ENCODE data around the gene MAP6. TPM values are rescaled to one million over a fixed set of nuclear protein-coding genes. Genes with fewer than 3 reads are reported as not detected.
A peak's percentile ranks its signal among the peaks of the same experiment; 100 is the strongest.

Gene MAP6
- total RNA-seq, 2 experiments from 2014 or later = not detected

DNA sequence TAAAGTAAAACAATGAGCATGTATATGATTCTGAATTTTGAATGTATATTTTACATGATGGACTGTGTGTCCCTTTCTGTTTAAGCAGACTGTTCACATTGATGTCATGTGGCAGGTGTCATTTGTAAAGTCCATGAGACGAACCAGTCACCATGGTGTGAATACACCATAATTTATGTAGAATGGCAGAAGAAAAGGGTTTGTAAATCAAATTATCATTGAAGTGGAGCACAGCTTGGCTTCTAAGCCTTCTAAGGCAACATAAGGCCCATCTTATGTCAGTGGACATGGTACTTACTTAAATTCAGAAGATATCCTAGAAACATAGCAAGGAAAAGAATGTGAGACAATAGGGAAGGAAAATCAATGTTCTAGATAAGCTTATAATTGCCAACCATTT, 4.4 kb downstream of the MAP6 start:
- H3K36me3 Mint-ChIP-seq (ENCODE audit: low read depth) = no peaks in the 10 kb centered on the region
- peaks cover 11% of the 10 kb centered on the region for H3K4me1 Mint-ChIP-seq (ENCODE audit: low read depth)
- H3K27me3 Mint-ChIP-seq (ENCODE audit: low read depth) = peaks cover 59% of the 10 kb centered on the region
- no peaks in the 10 kb centered on the region for H3K9me3 Mint-ChIP-seq (ENCODE audit: insufficient read depth)
- H3K4me3 Mint-ChIP-seq = no peak overlapping the region
- ChIA-PET POLR2A (no interaction called here), CTCF (interaction anchor here (1.2 to 1.7 kb wide), 3 partner anchors 13 to 42 kb away, joined by 3 to 5 read pairs (median 3); no protein-coding TSS in a partner anchor)
- ATAC-seq (no peak), DNase-seq (no peak)
- H3K27ac Mint-ChIP-seq = no peak overlapping the region

DNA sequence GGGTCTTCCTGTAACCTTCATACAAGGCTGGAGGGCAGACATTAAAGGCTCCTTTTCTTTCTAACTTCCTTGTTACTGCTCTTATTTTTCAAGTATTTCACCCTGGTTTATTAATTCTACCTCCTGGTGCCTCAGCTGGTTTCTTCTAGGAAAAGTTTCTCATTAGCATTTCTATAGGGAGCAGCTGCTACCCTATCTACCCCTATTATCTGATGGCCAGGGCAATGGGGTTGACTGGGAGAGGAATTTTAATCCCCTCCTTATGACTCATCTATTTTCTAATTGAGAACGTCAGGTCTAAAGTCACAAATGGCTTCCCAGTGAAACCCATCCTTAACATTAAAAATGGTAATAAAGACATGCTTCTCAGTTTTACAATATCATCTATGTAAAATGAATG, 5.0 kb downstream of the MAP6 start:
- DNase-seq = no peak
- no peak for ATAC-seq
- ChIA-PET CTCF (interaction anchor here (1.2 to 1.4 kb wide), 2 partner anchors 13 to 42 kb away, joined by 3 read pairs; no protein-coding TSS in a partner anchor), POLR2A (no interaction called here)
- Mint-ChIP-seq H3K9me3 (ENCODE audit: insufficient read depth) (no peaks in the 10 kb centered on the region), H3K27ac (no peak overlapping the region), H3K4me1 (ENCODE audit: low read depth) (peaks cover 8% of the 10 kb centered on the region), H3K36me3 (ENCODE audit: low read depth) (no peaks in the 10 kb centered on the region), H3K4me3 (no peak overlapping the region), H3K27me3 (ENCODE audit: low read depth) (peaks cover 55% of the 10 kb centered on the region)

DNA sequence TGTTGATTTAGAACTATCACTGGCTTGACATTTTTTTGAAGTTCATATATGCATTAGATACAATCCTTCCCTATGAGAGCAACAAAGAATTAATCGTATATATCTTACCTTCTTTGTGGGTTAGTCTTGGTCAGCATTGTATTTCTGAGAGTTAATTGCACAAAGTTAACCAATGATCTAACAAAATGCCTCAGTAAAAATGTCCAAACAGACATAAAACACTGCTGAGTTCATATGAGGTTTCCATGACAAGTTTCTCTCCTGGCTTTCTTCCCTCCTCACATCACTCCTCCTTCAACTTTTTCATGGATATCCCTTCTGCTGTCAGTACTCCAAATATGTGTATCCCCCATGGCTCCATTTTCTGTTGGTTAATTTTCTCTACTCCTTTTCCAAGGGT, 9.0 kb downstream of the MAP6 start:
- H3K36me3 Mint-ChIP-seq (ENCODE audit: low read depth) = no peaks in the 10 kb centered on the region
- no peaks in the 10 kb centered on the region for H3K9me3 Mint-ChIP-seq (ENCODE audit: insufficient read depth)
- H3K27me3 Mint-ChIP-seq (ENCODE audit: low read depth) = peaks cover 41% of the 10 kb centered on the region
- CTCF ChIA-PET = interaction anchor here (0.9 kb wide), 1 partner anchor 37 kb away, joined by 3 read pairs; no protein-coding TSS in a partner anchor
- DNase-seq = no peak
- peaks cover 3% of the 10 kb centered on the region for H3K4me1 Mint-ChIP-seq (ENCODE audit: low read depth)
- POLR2A ChIA-PET = no interaction called here
- no peak overlapping the region for H3K4me3 Mint-ChIP-seq
- ATAC-seq = no peak
- H3K27ac Mint-ChIP-seq = no peak overlapping the region

DNA sequence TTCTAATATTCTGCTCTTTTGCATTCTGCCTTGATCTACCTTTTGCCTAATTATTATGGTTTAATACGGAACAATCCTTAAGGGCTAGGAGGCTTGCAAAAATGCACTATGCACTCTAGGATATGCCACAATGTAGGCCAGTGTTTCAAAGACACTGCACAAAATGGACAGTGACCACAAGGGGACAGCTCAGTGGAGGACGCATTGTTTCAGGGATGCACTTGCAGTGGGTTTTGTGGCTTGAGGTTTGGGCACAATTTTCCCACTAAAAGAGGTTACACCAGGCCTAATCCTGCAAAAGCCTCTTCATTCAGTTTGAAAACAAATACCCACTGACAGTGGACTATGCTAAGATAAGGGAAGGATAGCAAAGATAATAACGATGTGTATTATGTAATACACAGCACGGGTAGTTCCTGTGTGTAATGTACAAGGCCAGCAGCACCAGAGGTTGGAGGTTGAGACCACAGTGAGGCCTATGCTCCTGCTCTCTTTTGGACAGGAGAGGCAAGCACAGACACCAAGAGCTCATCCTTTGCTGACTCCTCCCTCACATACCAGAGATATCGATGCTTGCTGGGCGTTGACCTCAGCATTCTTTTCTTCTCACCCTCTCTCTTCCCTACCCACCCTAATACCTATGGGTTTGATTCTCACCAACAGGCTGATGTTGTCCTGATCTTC, 12.7 kb downstream of the MAP6 start:
- POLR2A ChIA-PET = no interaction called here

DNA sequence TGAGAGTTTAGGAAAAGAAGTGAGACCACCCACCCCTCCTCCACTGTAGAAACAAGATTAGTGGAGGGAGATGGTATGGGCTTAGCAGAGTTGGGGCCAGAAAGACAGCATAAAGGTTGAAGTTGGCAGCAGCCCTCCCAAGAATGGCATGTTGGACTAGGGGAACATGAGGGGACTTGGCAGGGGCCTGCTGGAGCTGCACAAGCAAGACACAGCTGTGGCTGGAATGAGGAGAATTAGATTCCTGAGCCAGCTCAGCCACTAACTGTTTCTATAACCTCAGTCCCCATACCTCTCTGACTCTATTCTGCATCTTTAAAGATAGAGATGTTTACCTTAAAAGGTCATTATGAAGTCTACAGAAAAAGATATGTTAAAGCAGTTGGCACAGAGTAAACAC, 13.2 kb downstream of the MAP6 start:
- no peak overlapping the region for H3K27ac Mint-ChIP-seq
- H3K36me3 Mint-ChIP-seq (ENCODE audit: low read depth) = no peaks in the 10 kb centered on the region
- peaks cover 37% of the 10 kb centered on the region for H3K27me3 Mint-ChIP-seq (ENCODE audit: low read depth)
- DNase-seq (peak; percentile 14), ATAC-seq (no peak)
- ChIA-PET POLR2A (no interaction called here), CTCF (no interaction called here)
- H3K4me3 Mint-ChIP-seq = no peak overlapping the region
- H3K9me3 Mint-ChIP-seq (ENCODE audit: insufficient read depth) = no peaks in the 10 kb centered on the region
- peaks cover 10% of the 10 kb centered on the region for H3K4me1 Mint-ChIP-seq (ENCODE audit: low read depth)

More for the DNA sequence above, 12.7 kb downstream of the MAP6 start:
- peaks cover 10% of the 10 kb centered on the region for H3K4me1 Mint-ChIP-seq (ENCODE audit: low read depth)
- ATAC-seq = no peak
- no peaks in the 10 kb centered on the region for H3K36me3 Mint-ChIP-seq (ENCODE audit: low read depth)
- H3K9me3 Mint-ChIP-seq (ENCODE audit: insufficient read depth) = no peaks in the 10 kb centered on the region
- peaks cover 33% of the 10 kb centered on the region for H3K27me3 Mint-ChIP-seq (ENCODE audit: low read depth)
- peak; percentile 9 for DNase-seq
- CTCF ChIA-PET = no interaction called here
- no peak overlapping the region for H3K4me3 Mint-ChIP-seq
- H3K27ac Mint-ChIP-seq = no peak overlapping the region

DNA sequence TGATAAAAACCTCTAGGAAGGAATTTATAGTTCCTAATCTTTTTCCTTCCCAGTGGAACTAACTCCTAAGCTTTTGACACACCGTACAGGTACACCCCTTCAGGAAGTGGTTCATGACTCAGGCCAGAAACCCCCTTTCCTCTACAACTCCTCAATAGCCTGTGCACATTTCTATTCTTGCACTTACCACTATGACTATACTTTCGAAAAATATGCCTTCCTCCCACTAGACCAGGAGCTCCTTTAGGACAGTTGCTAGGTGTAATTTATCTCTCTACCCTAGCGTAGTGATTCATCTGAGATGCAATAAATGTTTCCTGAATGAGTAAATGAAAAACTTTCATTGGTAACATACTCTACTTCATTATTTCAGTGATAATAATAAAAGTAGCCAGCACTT, 14.5 kb downstream of the MAP6 start:
- H3K36me3 Mint-ChIP-seq (ENCODE audit: low read depth) = no peaks in the 10 kb centered on the region
- DNase-seq = no peak
- H3K4me1 Mint-ChIP-seq (ENCODE audit: low read depth) = peaks cover 10% of the 10 kb centered on the region
- no peak overlapping the region for H3K4me3 Mint-ChIP-seq
- ATAC-seq = no peak
- CTCF ChIA-PET = no interaction called here
- POLR2A ChIA-PET = interaction anchor here (0.7 kb wide), 1 partner anchor 170 kb away, joined by 3 read pairs; no protein-coding TSS in a partner anchor
- no peak overlapping the region for H3K27ac Mint-ChIP-seq
- H3K9me3 Mint-ChIP-seq (ENCODE audit: insufficient read depth) = no peaks in the 10 kb centered on the region
- H3K27me3 Mint-ChIP-seq (ENCODE audit: low read depth) = peaks cover 29% of the 10 kb centered on the region

DNA sequence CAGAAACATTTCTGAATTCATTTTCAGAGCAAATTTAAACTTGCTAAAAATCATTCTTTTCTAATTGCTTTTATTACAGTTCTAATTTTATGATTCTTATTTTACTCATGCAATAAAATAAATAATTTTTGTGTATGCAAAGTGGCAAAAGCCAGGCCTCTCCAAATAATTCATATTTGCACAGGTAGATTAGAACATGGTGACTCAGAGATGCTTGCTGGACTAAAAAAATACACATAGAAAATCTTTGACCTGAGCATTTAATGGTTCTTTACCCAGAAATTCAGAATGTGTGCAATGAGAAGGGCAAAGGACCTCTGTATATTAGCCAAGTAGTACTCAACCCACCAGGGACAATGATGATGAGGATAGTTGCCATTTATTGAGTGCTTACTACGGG, 15.3 kb downstream of the MAP6 start:
- CTCF ChIA-PET = no interaction called here
- no peak overlapping the region for H3K27ac Mint-ChIP-seq
- peaks cover 25% of the 10 kb centered on the region for H3K27me3 Mint-ChIP-seq (ENCODE audit: low read depth)
- DNase-seq = no peak
- no peaks in the 10 kb centered on the region for H3K9me3 Mint-ChIP-seq (ENCODE audit: insufficient read depth)
- no peak for ATAC-seq
- POLR2A ChIA-PET = no interaction called here
- no peak overlapping the region for H3K4me3 Mint-ChIP-seq
- peaks cover 10% of the 10 kb centered on the region for H3K4me1 Mint-ChIP-seq (ENCODE audit: low read depth)
- H3K36me3 Mint-ChIP-seq (ENCODE audit: low read depth) = no peaks in the 10 kb centered on the region

DNA sequence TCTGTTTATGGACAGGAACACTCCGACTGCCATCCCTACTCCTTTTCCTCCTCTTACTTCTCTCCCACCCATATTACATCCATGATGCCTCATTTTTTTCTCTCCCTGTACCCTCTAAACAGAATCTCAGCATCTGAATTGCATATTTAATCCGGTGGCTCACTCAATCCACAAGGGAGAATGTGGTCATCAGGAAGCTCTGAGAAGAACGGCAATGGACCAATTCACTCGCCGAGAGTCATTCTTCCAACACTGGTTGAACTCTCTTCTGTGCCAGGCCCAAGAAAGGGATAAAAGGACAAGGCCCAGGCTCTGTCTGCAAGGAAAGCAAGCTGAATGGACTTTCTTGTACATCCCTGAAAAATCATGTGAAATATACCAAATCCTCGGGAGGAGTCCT, 15.9 kb downstream of the MAP6 start:
- POLR2A ChIA-PET = no interaction called here
- Mint-ChIP-seq H3K4me3 (no peak overlapping the region), H3K27ac (no peak overlapping the region), H3K36me3 (ENCODE audit: low read depth) (no peaks in the 10 kb centered on the region), H3K9me3 (ENCODE audit: insufficient read depth) (no peaks in the 10 kb centered on the region), H3K27me3 (ENCODE audit: low read depth) (peaks cover 20% of the 10 kb centered on the region), H3K4me1 (ENCODE audit: low read depth) (peaks cover 10% of the 10 kb centered on the region)
- DNase-seq = no peak
- ATAC-seq = no peak
- CTCF ChIA-PET = interaction anchor here (0.6 to 1.1 kb wide), 2 partner anchors 53 to 696 kb away, joined by 3 read pairs; no protein-coding TSS in a partner anchor

DNA sequence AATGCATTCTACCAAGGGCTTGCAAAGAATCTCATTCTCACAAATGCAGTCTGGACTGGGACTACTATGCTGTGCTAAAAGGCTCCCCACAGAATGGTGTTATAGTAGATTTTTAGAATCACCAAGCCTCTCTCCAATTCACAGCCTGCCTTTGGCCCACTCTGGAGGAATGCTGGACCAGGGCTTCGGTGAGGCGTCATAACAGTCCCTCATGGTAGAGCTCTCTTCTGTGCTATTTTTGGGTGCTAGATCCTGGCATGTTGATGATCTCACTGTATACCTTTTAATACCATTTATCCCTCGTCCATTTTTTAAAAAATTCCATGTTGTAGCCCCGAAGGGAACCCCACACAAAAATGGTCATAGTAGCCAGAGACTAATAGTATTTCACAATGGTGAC, 17.6 kb downstream of the MAP6 start:
- Mint-ChIP-seq H3K36me3 (ENCODE audit: low read depth) (no peaks in the 10 kb centered on the region), H3K9me3 (ENCODE audit: insufficient read depth) (no peaks in the 10 kb centered on the region), H3K27ac (no peak overlapping the region), H3K4me1 (ENCODE audit: low read depth) (peaks cover 10% of the 10 kb centered on the region), H3K4me3 (no peak overlapping the region), H3K27me3 (ENCODE audit: low read depth) (peaks cover 18% of the 10 kb centered on the region)
- no peak for DNase-seq
- POLR2A ChIA-PET = no interaction called here
- no peak for ATAC-seq
- CTCF ChIA-PET = interaction anchor here (1.2 to 2.1 kb wide), 2 partner anchors 12 to 14 kb away, joined by 3 to 5 read pairs; no protein-coding TSS in a partner anchor

DNA sequence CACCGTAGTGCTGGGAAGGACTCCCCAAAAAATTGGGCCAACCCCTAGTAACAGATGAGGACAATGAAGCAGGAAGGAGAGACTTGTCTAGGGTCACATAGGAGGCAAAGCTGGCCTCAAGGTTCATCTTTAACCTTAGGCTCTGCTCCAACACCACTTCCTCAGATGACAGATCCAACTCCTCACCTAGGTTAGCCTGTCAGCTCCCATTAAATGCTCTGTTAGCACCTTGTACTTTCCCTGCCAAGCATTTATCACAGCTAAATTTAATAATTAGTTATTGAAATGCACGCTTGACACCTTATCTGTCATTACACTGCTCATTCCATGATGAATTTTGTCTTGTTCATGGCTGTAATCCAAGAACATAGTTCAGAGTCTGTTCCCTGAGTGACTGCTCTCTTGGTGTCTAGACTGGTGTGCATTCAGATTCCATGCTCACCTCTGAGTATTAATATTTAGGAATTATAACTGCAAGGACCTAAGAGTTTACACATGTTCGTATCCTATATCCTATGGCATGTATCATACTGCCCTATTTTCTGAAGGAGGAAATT, 18.6 kb downstream of the MAP6 start:
- Mint-ChIP-seq H3K27ac (no peak overlapping the region), H3K4me1 (ENCODE audit: low read depth) (peaks cover 10% of the 10 kb centered on the region), H3K4me3 (no peak overlapping the region), H3K9me3 (ENCODE audit: insufficient read depth) (no peaks in the 10 kb centered on the region), H3K36me3 (ENCODE audit: low read depth) (no peaks in the 10 kb centered on the region), H3K27me3 (ENCODE audit: low read depth) (peaks cover 21% of the 10 kb centered on the region)
- CTCF ChIA-PET = interaction anchor here (1.2 kb wide), 1 partner anchor 13 kb away, joined by 3 read pairs; no protein-coding TSS in a partner anchor
- POLR2A ChIA-PET = no interaction called here
- DNase-seq (no peak), ATAC-seq (no peak)

DNA sequence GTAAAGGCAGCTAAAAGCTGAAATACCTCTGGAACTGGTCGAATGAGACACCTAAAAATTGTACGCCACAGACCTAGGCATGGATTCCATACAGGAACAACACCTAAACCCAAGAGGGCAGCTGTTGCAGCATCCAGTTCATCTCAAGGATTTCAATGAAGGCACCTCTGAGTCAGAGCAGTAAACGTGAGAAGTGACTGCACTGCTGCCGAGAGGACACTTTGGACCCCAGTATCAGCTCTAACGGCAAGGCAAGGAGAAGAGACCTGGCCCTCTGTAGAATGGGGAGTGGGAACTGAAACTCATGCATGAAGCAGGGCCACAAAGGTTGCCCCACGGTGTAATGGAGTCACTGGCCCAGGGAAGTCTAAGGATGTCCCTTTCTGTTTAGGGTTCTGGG, 23.9 kb downstream of the MAP6 start:
- Mint-ChIP-seq H3K9me3 (ENCODE audit: insufficient read depth) (no peaks in the 10 kb centered on the region), H3K27ac (no peak overlapping the region), H3K4me3 (no peak overlapping the region), H3K4me1 (ENCODE audit: low read depth) (no peaks in the 10 kb centered on the region), H3K27me3 (ENCODE audit: low read depth) (peaks cover 26% of the 10 kb centered on the region), H3K36me3 (ENCODE audit: low read depth) (no peaks in the 10 kb centered on the region)
- ATAC-seq (no peak), DNase-seq (no peak)
- ChIA-PET CTCF (interaction anchor here (1.6 kb wide), 1 partner anchor 61 kb away, joined by 5 read pairs; no protein-coding TSS in a partner anchor), POLR2A (no interaction called here)

DNA sequence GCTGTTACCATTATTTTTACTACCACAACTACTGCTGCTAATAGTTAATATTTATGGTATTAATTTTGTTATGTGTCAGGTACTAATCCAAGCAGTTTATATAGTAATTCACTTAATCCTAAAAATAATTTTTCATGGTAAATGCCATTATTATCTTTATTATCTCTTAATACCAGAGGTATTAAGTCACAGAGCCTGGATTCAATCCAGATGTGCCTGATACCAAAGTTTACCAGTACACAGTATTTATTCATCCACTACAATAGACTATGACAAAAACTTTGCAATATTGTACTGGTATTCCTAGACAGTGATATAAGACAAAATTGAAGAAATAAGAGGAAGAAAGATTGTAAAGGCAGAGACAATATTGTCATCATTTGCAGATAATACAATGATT, 24.5 kb downstream of the MAP6 start:
- POLR2A ChIA-PET = no interaction called here
- no peak overlapping the region for H3K4me3 Mint-ChIP-seq

More for the DNA sequence above, 24.5 kb downstream of the MAP6 start:
- Mint-ChIP-seq H3K27me3 (ENCODE audit: low read depth) (peaks cover 27% of the 10 kb centered on the region), H3K27ac (no peak overlapping the region), H3K4me1 (ENCODE audit: low read depth) (no peaks in the 10 kb centered on the region), H3K36me3 (ENCODE audit: low read depth) (no peaks in the 10 kb centered on the region), H3K9me3 (ENCODE audit: insufficient read depth) (no peaks in the 10 kb centered on the region)
- CTCF ChIA-PET = interaction anchor here (1.6 kb wide), 1 partner anchor 61 kb away, joined by 5 read pairs; no protein-coding TSS in a partner anchor
- no peak for DNase-seq
- ATAC-seq = no peak
